ENCODE data around the gene PRAC2. TPM values are rescaled to one million over a fixed set of nuclear protein-coding genes. Genes with fewer than 3 reads are reported as not detected.

Gene PRAC2
- total RNA-seq, 1 experiment from 2014 or later = 0.71 TPM

GRCh38 chr17:48718761-48719641 is 4.0 kb upstream of the PRAC2 start:
- no peak for DNase-seq (ENCODE audit: low read depth, low spot score)
- in situ Hi-C loops (cut with HindIII; ENCODE audit: low pct_unique_long_range_greater_than_20kb, low sequenced_read_pairs) = no loop called here

GRCh38 chr17:48719642-48720265 is 3.2 kb upstream of the PRAC2 start:
- in situ Hi-C loops (cut with HindIII; ENCODE audit: low pct_unique_long_range_greater_than_20kb, low sequenced_read_pairs) = no loop called here
- DNase-seq (ENCODE audit: low read depth, low spot score) = no peak

GRCh38 chr17:48720266-48721008 is 2.5 kb upstream of the PRAC2 start:
- DNase-seq (ENCODE audit: low read depth, low spot score) = no peak
- in situ Hi-C loops (cut with HindIII; ENCODE audit: low pct_unique_long_range_greater_than_20kb, low sequenced_read_pairs) = no loop called here

GRCh38 chr17:48721009-48721402 is 2.0 kb upstream of the PRAC2 start:
- in situ Hi-C loops (cut with HindIII; ENCODE audit: low pct_unique_long_range_greater_than_20kb, low sequenced_read_pairs) = no loop called here
- DNase-seq (ENCODE audit: low read depth, low spot score) = no peak

- DNase-seq (ENCODE audit: low read depth, low spot score) = no peak
- in situ Hi-C loops (cut with HindIII; ENCODE audit: low pct_unique_long_range_greater_than_20kb, low sequenced_read_pairs) = no loop called here
Observed at GRCh38 chr17:48722201-48722907, 631 bp upstream of the PRAC2 start, which contains the start of gene PRAC1. PRAC1 (minus strand) TSS chr17:48722518; CDS start chr17:48722392, 126 bp downstream.

- in situ Hi-C loops (cut with HindIII; ENCODE audit: low pct_unique_long_range_greater_than_20kb, low sequenced_read_pairs) = no loop called here
- peak; percentile 4 for DNase-seq (ENCODE audit: low read depth, low spot score)
Observed at GRCh38 chr17:48723423-48724250, 652 bp downstream of the PRAC2 start.

- peak; percentile 71 for DNase-seq (ENCODE audit: low read depth, low spot score)
- in situ Hi-C loops (cut with HindIII; ENCODE audit: low pct_unique_long_range_greater_than_20kb, low sequenced_read_pairs) = no loop called here
Observed at GRCh38 chr17:48724251-48725003, 1.4 kb downstream of the PRAC2 start.

GRCh38 chr17:48725004-48725287 is 2.0 kb downstream of the PRAC2 start:
- in situ Hi-C loops (cut with HindIII; ENCODE audit: low pct_unique_long_range_greater_than_20kb, low sequenced_read_pairs) = no loop called here
- no peak for DNase-seq (ENCODE audit: low read depth, low spot score)

GRCh38 chr17:48725288-48726064 is 2.5 kb downstream of the PRAC2 start:
- in situ Hi-C loops (cut with HindIII; ENCODE audit: low pct_unique_long_range_greater_than_20kb, low sequenced_read_pairs) = no loop called here
- no peak for DNase-seq (ENCODE audit: low read depth, low spot score)

- in situ Hi-C loops (cut with HindIII; ENCODE audit: low pct_unique_long_range_greater_than_20kb, low sequenced_read_pairs) = no loop called here
- no peak for DNase-seq (ENCODE audit: low read depth, low spot score)
Observed at GRCh38 chr17:48726114-48726915, 3.3 kb downstream of the PRAC2 start.

- in situ Hi-C loops (cut with HindIII; ENCODE audit: low pct_unique_long_range_greater_than_20kb, low sequenced_read_pairs) = no loop called here
- DNase-seq (ENCODE audit: low read depth, low spot score) = no peak
Observed at GRCh38 chr17:48726916-48727286, 3.9 kb downstream of the PRAC2 start.

- in situ Hi-C loops (cut with HindIII; ENCODE audit: low pct_unique_long_range_greater_than_20kb, low sequenced_read_pairs) = no loop called here
- no peak for DNase-seq (ENCODE audit: low read depth, low spot score)
Observed at GRCh38 chr17:48727415-48728175, 4.6 kb downstream of the PRAC2 start.

GRCh38 chr17:48728232-48729231 is 5.5 kb downstream of the PRAC2 start, which contains the start of gene HOXB13:
HOXB13 (minus strand) TSS chr17:48728750; CDS start chr17:48728593, 157 bp downstream.
- peak; percentile 61 for DNase-seq (ENCODE audit: low read depth, low spot score)
- in situ Hi-C loops (cut with HindIII; ENCODE audit: low pct_unique_long_range_greater_than_20kb, low sequenced_read_pairs) = no loop called here

Data from SK-MEL-5 (cell line).